ENCODE data around the gene SHROOM3.

GRCh38 chr4:76716020-76716419 is 281.0 kb downstream of the SHROOM3 start:
- TF ChIP-seq POLR2A (IDR thresholded peaks at IDR 0.05; ENCODE audit: low read length) (no peak), GATA1 (IDR thresholded peaks at IDR 0.05; ENCODE audit: low read depth, low read length) (no peak)

Measured in erythroblast (primary cell).